GM10266 (cell line): ENCODE data around the gene ARHGEF4.

ENCODE experiments used
- DNase-seq: peaks from one replicate; pipeline ENCODE4 v3.0.0; 2012; ENCODE audit errors: extremely low spot score
- CTCF ChIP-seq: IDR thresholded peaks from 2 replicates; pipeline ENCODE4 v1.5.1; 2012; ENCODE audit warnings: mild to moderate bottlenecking, low read depth; ENCODE audit not compliant: control insufficient read depth, insufficient read depth; ENCODE audit errors: missing control alignments

ARHGEF4 gene

GRCh38 chr2:130828461-130828860, 8.3 kb upstream of the ARHGEF4 start:
- TF ChIP-seq CTCF = no peak
- no peak for DNase-seq

- TF ChIP-seq CTCF = no peak
- DNase-seq = no peak
These were observed 7.7 kb upstream of the ARHGEF4 start for GRCh38 chr2:130829015-130829414.

DNA sequence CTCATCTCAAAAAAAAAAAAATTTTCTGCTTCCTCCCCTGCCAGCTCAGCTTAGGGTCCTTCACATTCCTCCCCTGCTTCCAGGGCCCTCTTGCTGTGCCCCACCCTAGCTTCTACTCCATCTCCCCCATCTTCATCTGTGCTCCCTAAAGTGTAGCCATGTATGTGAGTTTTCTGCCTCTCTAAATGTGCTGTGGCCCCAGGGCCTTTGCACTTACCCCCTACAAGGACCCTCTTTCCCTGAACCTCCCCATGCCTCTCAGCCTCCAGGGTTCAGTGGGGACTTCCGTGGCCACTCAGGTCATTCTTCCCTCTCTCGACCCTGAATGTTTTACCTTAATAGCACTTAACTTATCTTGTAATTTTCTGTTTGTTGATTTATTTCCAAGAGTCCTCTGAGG, 6.2 kb upstream of the ARHGEF4 start:
- TF ChIP-seq CTCF = no peak
- DNase-seq = no peak

DNA sequence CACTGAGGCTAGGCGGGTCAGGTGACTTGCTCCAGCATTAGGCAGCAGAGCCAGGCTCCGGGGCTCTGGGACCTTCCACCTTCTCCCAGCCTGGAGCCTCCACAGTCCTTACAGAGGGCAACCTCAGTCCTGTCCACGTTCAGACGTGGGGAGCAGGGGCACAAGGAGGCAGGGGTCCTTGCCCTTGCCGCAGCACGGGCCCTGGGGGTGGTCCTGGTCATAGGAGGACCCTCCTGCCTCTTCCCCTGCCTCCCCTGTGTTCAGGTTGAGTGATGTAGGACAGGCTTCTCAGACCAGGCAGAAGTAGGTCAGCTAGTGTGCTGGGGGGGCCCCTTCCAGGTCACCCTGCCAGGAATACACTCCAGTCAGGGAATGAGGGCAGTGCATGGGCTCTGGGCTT, 5.4 kb upstream of the ARHGEF4 start:
- TF ChIP-seq CTCF = no peak
- no peak for DNase-seq

DNA sequence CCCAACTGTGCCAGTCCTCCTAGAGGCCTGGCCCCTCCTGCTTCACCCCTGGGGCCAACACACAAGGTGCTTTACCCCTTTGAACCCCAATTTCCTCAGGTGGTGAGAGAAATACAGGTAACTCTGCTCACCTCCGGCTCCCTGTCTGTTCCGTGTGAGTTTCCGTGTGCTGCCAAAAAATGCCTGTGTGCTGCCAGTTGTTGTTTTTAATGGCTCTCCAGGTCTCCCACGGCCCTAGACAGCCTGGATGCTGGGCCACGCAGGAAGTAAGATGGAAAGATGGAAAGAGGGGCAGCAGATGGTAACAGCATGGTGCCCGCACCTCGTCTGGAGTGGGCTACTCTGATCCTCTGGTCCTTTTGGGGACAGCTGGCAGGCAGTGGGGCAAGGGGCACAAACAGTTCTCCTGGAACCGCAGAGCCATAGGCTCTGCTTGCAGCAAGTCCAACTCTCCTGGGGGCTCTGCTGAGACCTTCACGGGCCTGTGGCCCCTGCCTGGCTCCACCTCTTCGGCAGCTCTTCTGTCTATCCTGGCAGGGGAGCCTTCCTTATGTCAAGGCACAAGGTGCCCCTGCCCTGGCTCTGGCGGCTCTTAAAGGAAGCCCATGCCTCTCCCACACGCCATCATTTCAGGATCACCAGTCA, 4.3 kb upstream of the ARHGEF4 start:
- TF ChIP-seq CTCF = no peak
- no peak for DNase-seq

DNA sequence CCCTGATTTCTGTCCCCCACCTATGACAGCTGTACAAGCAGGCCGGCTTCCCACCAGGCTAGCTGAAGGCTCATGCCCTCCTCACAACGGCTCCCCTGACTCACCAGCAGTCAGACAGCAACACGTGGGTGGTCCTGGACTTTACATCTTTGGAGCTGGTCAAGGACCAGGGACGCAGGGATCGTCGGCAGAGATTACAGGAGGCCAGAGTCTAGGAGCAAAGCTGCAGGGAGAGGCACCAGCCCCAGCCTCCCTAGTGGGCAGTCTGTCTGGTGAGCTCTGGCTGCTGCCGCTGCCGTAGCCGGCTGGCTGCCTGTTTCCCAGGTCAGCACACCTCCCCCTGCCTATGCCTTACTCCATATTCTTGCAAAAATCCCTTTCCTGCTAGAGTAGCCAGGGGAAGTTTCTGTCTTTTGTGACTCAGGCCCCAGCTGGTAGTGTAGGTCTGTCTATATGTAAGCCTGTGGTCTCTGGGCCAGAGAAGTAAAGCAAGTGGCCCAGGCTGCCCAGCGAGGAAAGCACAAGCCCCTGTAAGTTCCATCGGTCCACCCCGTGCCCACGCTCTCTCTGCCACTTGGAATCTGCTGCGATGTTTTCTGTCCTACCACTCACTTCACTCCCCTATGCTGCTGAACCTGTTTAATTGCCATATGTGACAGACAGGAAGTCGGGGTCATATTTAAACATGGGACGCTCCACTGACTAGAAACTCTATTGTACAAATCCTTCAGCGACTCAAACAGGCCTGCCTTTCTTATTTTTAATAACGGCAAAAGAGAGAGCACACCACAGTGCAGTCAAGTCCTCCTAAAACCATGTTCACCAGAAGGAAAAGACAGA, 2.4 kb upstream of the ARHGEF4 start:
- TF ChIP-seq CTCF = no peak
- no peak for DNase-seq

GRCh38 chr2:130834931-130835765, 1.6 kb upstream of the ARHGEF4 start:
- DNase-seq = no peak

More at GRCh38 chr2:130834931-130835765, 1.6 kb upstream of the ARHGEF4 start:
- no peak for TF ChIP-seq CTCF
